NB4 (cell line): ENCODE data around the gene EIF1.

Source experiments
- DNase-seq: peaks from one replicate; pipeline ENCODE4 v3.0.0; 2010; ENCODE audit warnings: low read depth
- H3K4me3 ChIP-seq: one replicate; pipeline ENCODE4 v1.5.1; 2011; ENCODE audit warnings: mild to moderate bottlenecking, low read depth, low read length, moderate library complexity
- MYC ChIP-seq: IDR thresholded peaks from 2 replicates; pipeline ENCODE4 v1.6.1; 2011; ENCODE audit warnings: low read depth, low read length
- POLR2A ChIP-seq: IDR thresholded peaks from 2 replicates; pipeline ENCODE4 v1.6.1; 2011; ENCODE audit warnings: mild to moderate bottlenecking; ENCODE audit not compliant: insufficient read length; ENCODE audit errors: extremely low read depth
- TF ChIP-seq, protein P1 (sequence below): IDR thresholded peaks from 2 replicates; pipeline ENCODE4 v1.6.1; 2011; ENCODE audit warnings: low read depth, low read length
- TF ChIP-seq, protein P2 (sequence below): IDR thresholded peaks from one replicate; pipeline ENCODE4 v1.5.1; 2012; ENCODE audit warnings: low read depth, low read length

EIF1 gene

DNA sequence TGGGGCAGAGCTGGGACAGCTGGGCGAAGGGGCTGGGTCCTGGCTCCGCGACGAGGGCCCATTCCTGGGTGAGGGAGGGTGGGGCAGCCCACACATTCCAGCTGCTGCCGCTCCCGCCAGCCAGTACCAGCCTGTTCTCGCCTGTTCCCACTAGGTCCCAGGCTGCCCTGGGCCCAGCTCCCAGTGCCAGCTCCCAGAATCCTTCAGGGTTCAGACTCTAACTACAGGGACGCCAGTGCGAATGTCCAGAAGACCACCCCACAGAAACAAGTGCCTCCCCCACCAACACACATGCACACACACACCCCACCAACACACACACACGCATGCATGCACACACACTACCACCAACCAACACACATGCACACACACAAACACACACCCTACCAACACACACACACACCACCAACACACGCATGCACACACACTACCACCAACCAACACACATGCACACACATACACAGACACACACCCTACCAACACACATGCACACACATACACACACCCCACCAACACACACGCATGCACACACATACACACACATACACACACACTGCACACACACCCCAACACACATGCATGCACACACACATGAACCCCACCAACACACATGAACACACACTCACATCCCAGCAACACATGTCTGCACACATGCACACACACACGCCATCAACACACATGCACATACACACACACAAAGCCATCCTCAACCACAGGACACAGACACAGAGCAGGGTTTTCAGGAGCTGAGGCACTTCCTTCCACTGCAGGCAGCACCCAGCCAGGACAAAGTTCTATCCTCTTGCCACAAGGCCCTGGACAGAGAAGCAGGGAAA is 36.8 kb upstream of the EIF1 start:
- no peak overlapping the region for H3K4me3 ChIP-seq
- TF ChIP-seq, protein P1, sequence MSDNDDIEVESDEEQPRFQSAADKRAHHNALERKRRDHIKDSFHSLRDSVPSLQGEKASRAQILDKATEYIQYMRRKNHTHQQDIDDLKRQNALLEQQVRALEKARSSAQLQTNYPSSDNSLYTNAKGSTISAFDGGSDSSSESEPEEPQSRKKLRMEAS: no peak
- TF ChIP-seq MYC: no peak
- TF ChIP-seq, protein P2, sequence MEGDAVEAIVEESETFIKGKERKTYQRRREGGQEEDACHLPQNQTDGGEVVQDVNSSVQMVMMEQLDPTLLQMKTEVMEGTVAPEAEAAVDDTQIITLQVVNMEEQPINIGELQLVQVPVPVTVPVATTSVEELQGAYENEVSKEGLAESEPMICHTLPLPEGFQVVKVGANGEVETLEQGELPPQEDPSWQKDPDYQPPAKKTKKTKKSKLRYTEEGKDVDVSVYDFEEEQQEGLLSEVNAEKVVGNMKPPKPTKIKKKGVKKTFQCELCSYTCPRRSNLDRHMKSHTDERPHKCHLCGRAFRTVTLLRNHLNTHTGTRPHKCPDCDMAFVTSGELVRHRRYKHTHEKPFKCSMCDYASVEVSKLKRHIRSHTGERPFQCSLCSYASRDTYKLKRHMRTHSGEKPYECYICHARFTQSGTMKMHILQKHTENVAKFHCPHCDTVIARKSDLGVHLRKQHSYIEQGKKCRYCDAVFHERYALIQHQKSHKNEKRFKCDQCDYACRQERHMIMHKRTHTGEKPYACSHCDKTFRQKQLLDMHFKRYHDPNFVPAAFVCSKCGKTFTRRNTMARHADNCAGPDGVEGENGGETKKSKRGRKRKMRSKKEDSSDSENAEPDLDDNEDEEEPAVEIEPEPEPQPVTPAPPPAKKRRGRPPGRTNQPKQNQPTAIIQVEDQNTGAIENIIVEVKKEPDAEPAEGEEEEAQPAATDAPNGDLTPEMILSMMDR: no peak
- TF ChIP-seq POLR2A: no peak

DNA sequence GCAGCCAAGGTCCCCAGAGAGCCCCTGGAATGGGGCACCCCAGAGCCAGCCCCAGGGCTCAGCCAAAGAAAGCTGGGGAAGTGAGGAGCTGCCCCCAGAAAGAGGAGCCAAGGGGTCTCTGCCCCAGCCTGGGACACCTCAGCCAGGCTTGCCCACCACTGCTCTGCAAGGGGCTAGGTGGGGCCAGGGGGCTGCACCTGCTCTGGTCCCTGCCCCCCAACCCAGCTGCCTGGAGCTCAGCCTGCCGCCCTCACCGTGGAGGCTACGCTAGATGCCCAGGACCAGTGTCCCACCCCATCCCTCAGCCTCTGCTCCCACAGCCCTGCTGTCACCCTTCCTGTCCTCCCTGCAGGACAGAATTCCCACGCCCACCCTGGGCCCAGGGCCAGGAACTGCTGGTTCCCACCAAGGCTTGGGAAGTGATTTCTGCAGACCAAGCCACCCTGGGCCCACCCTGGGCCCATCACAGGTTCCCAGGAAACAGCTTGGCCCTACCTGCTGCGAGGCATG is 36.2 kb upstream of the EIF1 start:
- H3K4me3 ChIP-seq: no peak overlapping the region
- TF ChIP-seq MYC (no peak), POLR2A (no peak)
- TF ChIP-seq, protein P2: no peak
- TF ChIP-seq, protein P1: no peak
- no peak for DNase-seq

More for the DNA sequence above, 36.8 kb upstream of the EIF1 start:
- DNase-seq: no peak

DNA sequence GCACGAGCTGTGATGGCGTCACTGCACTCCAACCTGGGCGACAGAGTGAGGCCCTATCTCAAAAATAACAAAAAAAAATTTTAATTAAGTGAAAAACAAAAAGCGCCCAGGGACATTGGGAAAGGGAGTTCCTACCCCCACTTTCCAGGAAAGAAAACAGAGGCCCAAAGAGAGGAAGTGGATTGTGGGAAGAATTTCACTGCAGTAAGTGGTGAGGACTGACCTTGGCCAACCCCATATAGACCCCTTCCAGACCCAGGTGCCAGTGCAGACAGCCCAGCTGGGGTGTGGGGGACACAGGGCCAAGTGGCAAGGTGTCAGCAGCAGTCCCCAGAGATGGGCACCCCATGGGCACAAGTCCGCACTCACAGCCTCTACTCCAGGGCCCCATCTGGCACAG is 35.3 kb upstream of the EIF1 start:
- no peak overlapping the region for H3K4me3 ChIP-seq
- no peak for DNase-seq
- TF ChIP-seq MYC (no peak), POLR2A (no peak)
- TF ChIP-seq, protein P2: no peak
- TF ChIP-seq, protein P1: no peak

DNA sequence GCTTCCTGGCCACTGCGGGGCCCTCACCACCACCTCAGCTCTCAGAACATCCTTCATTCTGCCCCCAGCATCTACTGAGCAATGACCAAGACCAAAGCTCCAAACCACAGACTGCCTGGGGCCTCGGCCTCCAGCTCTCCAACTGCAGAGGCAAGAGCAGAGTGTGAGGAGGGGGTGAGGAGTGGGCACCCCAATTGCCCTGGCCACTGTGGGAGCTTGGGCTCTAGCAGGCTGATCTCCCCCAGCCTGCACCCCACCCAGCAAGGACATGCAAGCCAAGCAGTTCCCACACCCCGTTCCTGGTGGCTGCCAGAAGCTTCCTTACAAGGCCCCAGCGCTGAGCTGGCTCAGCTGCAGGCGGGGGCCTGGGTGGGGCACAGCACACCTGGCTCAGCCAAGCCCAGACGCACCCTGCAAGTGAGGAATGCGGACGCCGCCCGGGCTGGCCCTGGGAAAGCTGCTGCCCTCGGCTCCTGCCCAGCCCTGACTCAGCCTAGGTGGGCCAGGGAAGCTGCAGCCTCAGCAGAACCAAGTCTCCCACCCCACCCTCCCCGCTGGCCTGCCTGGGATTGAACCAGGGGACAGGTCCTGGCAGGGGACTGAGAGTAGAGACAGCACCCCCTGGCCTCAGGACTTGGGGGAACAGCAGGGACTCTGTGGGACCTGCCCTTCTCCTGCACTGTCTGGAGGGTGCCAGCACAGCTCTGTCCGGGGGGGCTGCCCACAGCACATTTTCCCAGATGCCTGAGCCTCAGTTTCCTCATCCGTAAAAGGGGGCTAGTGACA is 34.6 kb upstream of the EIF1 start:
- DNase-seq: no peak
- TF ChIP-seq POLR2A (no peak), MYC (no peak)
- TF ChIP-seq, protein P2: no peak
- TF ChIP-seq, protein P1: no peak
- no peak overlapping the region for H3K4me3 ChIP-seq

DNA sequence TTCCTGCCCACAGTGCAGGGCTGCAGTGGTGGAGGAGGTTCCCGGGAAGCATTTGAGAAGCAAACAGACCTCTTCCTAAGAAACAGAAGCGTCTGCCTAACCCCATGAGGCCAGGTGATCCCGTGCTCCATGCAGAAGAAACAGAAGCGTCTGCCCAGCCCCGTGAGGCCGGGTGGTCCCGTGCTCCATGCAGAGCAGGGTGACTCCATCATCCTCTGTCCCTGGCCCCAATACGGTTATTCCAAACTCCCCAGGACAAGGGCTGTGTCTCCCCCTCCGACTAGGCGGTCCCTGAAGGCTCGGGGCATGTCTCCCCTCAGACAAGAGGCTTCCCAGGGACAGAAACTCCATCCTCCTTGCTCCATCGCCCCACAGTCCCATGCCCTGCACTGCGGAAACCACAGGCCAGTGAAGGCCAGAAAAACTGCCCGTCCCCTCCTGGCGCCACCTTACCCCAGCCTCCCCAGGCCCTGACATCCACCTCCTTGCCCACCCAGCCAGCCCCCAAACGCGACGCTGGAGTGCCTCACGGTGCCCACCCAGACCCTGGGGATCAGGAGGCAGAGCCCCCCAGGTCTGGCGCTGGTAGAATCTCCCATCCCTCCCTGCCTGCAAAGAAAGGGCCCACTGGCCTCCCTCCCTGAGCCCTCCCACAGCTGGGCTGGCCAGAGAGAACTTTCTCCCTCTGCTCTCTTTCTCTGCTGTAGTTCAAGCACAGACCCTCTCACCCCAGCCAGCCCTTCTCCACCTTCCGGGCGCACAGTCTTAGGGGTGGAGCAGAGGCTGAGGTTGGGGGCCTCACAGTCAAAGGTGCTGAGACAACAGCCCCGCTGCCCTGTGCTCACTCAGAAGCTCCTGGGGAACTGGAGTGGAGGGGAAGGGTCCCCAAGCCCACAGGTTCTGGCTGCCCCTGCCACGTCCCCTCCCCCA is 33.7 kb upstream of the EIF1 start:
- TF ChIP-seq, protein P1: no peak
- TF ChIP-seq, protein P2: no peak
- TF ChIP-seq MYC (no peak), POLR2A (no peak)
- no peak for DNase-seq
- H3K4me3 ChIP-seq: no peak overlapping the region
